SK-N-SH (cell line): ENCODE data around the gene KLF16. TPM values are rescaled to one million over a fixed set of nuclear protein-coding genes. Genes with fewer than 3 reads are reported as not detected.

Source experiments
- CTCF ChIA-PET: fragments of 300-600, 350-600 bp; formaldehyde crosslinking; extraction: SDS; loops from one replicate; lab custom pipeline; 2021; lab: Yijun Ruan, JAX
- POLR2A ChIA-PET: fragments of 350-600 bp; sonication (Branson Sonifier 250); formaldehyde crosslinking; extraction: SDS; loops from one replicate; lab custom pipeline; 2020; ENCODE audit warnings: antibody characterized with exemption, inconsistent platforms; lab: Yijun Ruan, JAX
- DNase-seq: peaks from one replicate; pipeline ENCODE4 v3.0.0; 2012
- H2AFZ ChIP-seq: fragments of 200-600 bp; sonication (generic); 2 replicates; pipeline ENCODE4 v1.8.1; 2016; ENCODE audit warnings: antibody characterized with exemption, mild to moderate bottlenecking, low read depth
- H3F3A ChIP-seq: fragments of 200-600 bp; sonication (generic); replicated peaks from 2 replicates; pipeline ENCODE3; 2016; ENCODE audit warnings: antibody characterized with exemption, mild to moderate bottlenecking; ENCODE audit not compliant: insufficient read depth
- H3K27ac ChIP-seq, 2 experiments: fragments of 200-500 bp in 1 of 2; fragments of 200-600 bp in 1 of 2; sonication (Bioruptor generic) in 1 of 2; sonication (generic), shearing (Covaris generic) in 1 of 2; 2 replicates each; pipeline versions ENCODE4 v1.5.1 to v1.6.1; 2014 to 2016; ENCODE audit warnings: low read depth in 2 of 2, inconsistent platforms in 1 of 2, low read length in 1 of 2, mild to moderate bottlenecking in 1 of 2, mixed read lengths in 1 of 2
- H3K27me3 ChIP-seq: fragments of 200-600 bp; sonication (generic), shearing (Covaris generic); 2 replicates; pipeline ENCODE4 v1.6.1; 2016; ENCODE audit warnings: mixed run types; ENCODE audit not compliant: insufficient read depth
- H3K36me3 ChIP-seq, 2 experiments: fragments of 200-500 bp in 1 of 2; fragments of 200-600 bp in 1 of 2; sonication (Bioruptor generic) in 1 of 2; sonication (generic) in 1 of 2; replicated peaks in 1 of 2; 2 replicates each; pipeline versions ENCODE3 to v1.5.1; 2014 to 2016; ENCODE audit warnings: low read length in 1 of 2, mild to moderate bottlenecking in 1 of 2; ENCODE audit not compliant: insufficient read depth in 2 of 2, control insufficient read depth in 1 of 2
- H3K4me1 ChIP-seq, 2 experiments: fragments of 200-500 bp in 1 of 2; fragments of 200-600 bp in 1 of 2; sonication (Bioruptor generic) in 1 of 2; sonication (generic), shearing (Covaris generic) in 1 of 2; 2 replicates each; pipeline versions ENCODE4 v1.5.1 to v1.6.1; 2014 to 2016; ENCODE audit warnings: low read depth in 1 of 2, low read length in 1 of 2, mixed run types in 1 of 2; ENCODE audit not compliant: insufficient read depth in 2 of 2, control insufficient read depth in 1 of 2
- H3K4me2 ChIP-seq: fragments of 200-600 bp; sonication (generic), shearing (Covaris generic); 2 replicates; pipeline ENCODE4 v1.6.1; 2017; ENCODE audit warnings: mixed run types
- H3K4me3 ChIP-seq, 2 experiments: fragments of 200-500 bp in 1 of 2; fragments of 200-600 bp in 1 of 2; sonication (Bioruptor generic) in 1 of 2; sonication (generic), shearing (Covaris generic) in 1 of 2; 2 replicates each; pipeline versions ENCODE4 v1.5.1 to v1.8.1; 2014 to 2016; ENCODE audit warnings: low read depth in 2 of 2, inconsistent platforms in 1 of 2, low read length in 1 of 2, mild to moderate bottlenecking in 1 of 2, mixed read lengths in 1 of 2, moderate library complexity in 1 of 2
- H3K79me2 ChIP-seq: fragments of 200-600 bp; sonication (generic); 2 replicates; pipeline ENCODE4 v1.8.1; 2017; ENCODE audit warnings: mild to moderate bottlenecking; ENCODE audit not compliant: insufficient read depth
- H3K9ac ChIP-seq: fragments of 200-600 bp; sonication (generic); 2 replicates; pipeline ENCODE4 v1.6.1; 2017; ENCODE audit warnings: mixed run types
- H3K9me2 ChIP-seq: fragments of 200-600 bp; sonication (generic); 2 replicates; pipeline ENCODE4 v1.6.1; 2017; ENCODE audit warnings: mixed run types
- H3K9me3 ChIP-seq: fragments of 200-600 bp; sonication (generic); 2 replicates; pipeline ENCODE4 v1.6.1; 2017; ENCODE audit warnings: mixed run types, mild to moderate bottlenecking, moderate library complexity
- H4K20me1 ChIP-seq: fragments of 200-600 bp; sonication (generic); 2 replicates; pipeline ENCODE4 v1.6.1; 2017; ENCODE audit warnings: mild to moderate bottlenecking, mixed run types; ENCODE audit not compliant: insufficient read depth
- CHD2 ChIP-seq: fragments of 150-350 bp; IDR thresholded peaks from 2 replicates; pipeline ENCODE4 v1.6.1; 2018; ENCODE audit warnings: low read length; ENCODE audit not compliant: partially characterized antibody
- CTCF ChIP-seq: fragments of 200-600 bp; sonication (generic); IDR thresholded peaks from 2 replicates; pipeline ENCODE4 v1.6.1; 2017; ENCODE audit warnings: antibody characterized with exemption, mild to moderate bottlenecking, moderate library complexity
- ELF1 ChIP-seq: IDR thresholded peaks from 2 replicates; pipeline ENCODE4 v1.4.0; 2012
- EP300 ChIP-seq, 2 experiments: IDR thresholded peaks; 2 replicates each; pipeline versions ENCODE4 v1.4.0 to v1.6.1; 2012; ENCODE audit warnings: borderline replicate concordance in 1 of 2, low read depth in 1 of 2, low read length in 1 of 2
- EZH2phosphoT487 ChIP-seq: fragments of 200-600 bp; sonication (generic); IDR thresholded peaks from 2 replicates; pipeline ENCODE4 v1.6.1; 2017; ENCODE audit warnings: low read depth, mixed run types, mild to moderate bottlenecking, antibody characterized with exemption, moderate library complexity, borderline replicate concordance
- FOXJ3 ChIP-seq: sonication (generic); formaldehyde crosslinking; IDR thresholded peaks from 2 replicates; pipeline ENCODE4 v1.5.1; 2020; ENCODE audit warnings: mild to moderate bottlenecking, missing genetic modification reagents
- FOXM1 ChIP-seq: IDR thresholded peaks from 2 replicates; pipeline ENCODE4 v1.4.0; 2012; ENCODE audit warnings: low read depth, mild to moderate bottlenecking
- GATA2 ChIP-seq: sonication (generic); formaldehyde crosslinking; IDR thresholded peaks from 2 replicates; pipeline ENCODE4 v1.5.0; 2020; ENCODE audit warnings: mild to moderate bottlenecking, missing genetic modification reagents
- MEF2A ChIP-seq: IDR thresholded peaks from 2 replicates; pipeline ENCODE4 v1.4.0; 2012; ENCODE audit warnings: low read depth, borderline replicate concordance
- MXI1 ChIP-seq: IDR thresholded peaks from 2 replicates; pipeline ENCODE4 v1.6.1; 2012; ENCODE audit warnings: mild to moderate bottlenecking, low read depth, low read length, improper control_type of control experiment
- NRF1 ChIP-seq: IDR thresholded peaks from 2 replicates; pipeline ENCODE4 v1.6.1; 2012; ENCODE audit warnings: low read depth, mild to moderate bottlenecking, low read length
- POLR2AphosphoS5 ChIP-seq: IDR thresholded peaks from 2 replicates; pipeline ENCODE4 v1.6.1; 2012; ENCODE audit warnings: low read depth, low read length
- RXRA ChIP-seq: IDR thresholded peaks from 2 replicates; pipeline ENCODE4 v1.4.0; 2012; ENCODE audit warnings: low read depth, mild to moderate bottlenecking, borderline replicate concordance
- SMC3 ChIP-seq: IDR thresholded peaks from 2 replicates; pipeline ENCODE4 v1.6.1; 2012; ENCODE audit warnings: low read depth, low read length, improper control_type of control experiment
- USF2 ChIP-seq: fragments of 150-350 bp; IDR thresholded peaks from 2 replicates; pipeline ENCODE4 v1.6.1; 2017; ENCODE audit warnings: antibody characterized with exemption, low read length, low read depth, borderline replicate concordance
- YY1 ChIP-seq: IDR thresholded peaks from 2 replicates; pipeline ENCODE4 v1.4.0; 2012; ENCODE audit warnings: low read depth, mild to moderate bottlenecking
- WGBS: methylation state at CpG from one replicate; pipeline ENCODE4 v1.1.6; 2017; ENCODE audit warnings: low lambda C conversion rate; 5-methylcytosine and 5-hydroxymethylcytosine counted together
- polyA plus RNA-seq, 3 experiments: library from polyadenylated mRNA; depleted of rRNA; stranded (reverse); fragments of >200 nt; gene quantifications; 2 replicates each; pipeline ENCODE4 v1.2.3, GENCODE V29; 2012
- TF ChIP-seq, protein P1 (sequence below): IDR thresholded peaks from 2 replicates; pipeline ENCODE4 v1.4.0; 2012; ENCODE audit warnings: low read depth, borderline replicate concordance

Gene KLF16
- polyA plus RNA-seq, 1 of the 3 experiments (the other 2 are of a cell fraction): 16.1 TPM

DNA sequence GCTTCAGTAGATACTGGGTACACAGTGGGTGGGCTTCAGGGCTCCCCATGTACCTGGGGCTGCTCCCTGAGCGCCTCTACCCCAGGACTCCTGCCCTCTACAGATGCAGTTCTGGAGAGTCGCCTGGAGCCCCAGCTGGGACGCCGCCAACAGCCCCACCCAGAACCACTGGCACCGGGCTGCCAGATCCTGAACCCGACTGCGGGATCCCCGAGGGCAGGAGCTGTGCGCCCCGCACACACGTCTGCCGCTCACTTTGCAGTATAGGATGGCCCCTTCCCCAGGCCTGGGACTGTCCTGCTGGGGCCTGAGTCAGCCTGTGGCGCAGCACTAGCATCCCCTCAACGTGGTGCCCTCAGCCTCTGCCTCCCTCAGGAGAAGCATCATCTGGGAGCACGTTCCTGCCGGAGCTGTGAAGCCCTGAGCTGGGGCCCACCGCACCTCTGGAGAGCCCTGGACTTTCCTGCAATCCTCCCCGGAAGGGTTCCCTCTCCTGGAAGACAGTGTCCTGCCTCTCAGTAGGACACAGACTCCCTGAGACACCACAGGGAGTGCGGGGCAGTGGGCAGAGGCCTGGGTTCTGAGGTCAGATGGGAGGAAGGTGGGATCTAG lies 18.8 kb downstream of the KLF16 start:
- ChIA-PET CTCF (interaction anchor here (0.6 to 15.0 kb wide), 3 partner anchors 7 to 17 kb away, joined by 3 to 188 read pairs (median 42); no protein-coding TSS in a partner anchor), POLR2A (no interaction called here)
- Histone ChIP-seq H3K9me3 (no peaks in the 10 kb centered on the region), H4K20me1 (peaks cover 87% of the 10 kb centered on the region), H2AFZ (no peak overlapping the region), H3F3A (peaks cover 10% of the 10 kb centered on the region), H3K27ac (no peak overlapping the region), H3K27me3 (no peaks in the 10 kb centered on the region), H3K4me2 (no peak overlapping the region), H3K4me3 (no peak overlapping the region), H3K9me2 (no peaks in the 10 kb centered on the region), H3K36me3 (peaks cover 5 to 7% of the 10 kb centered on the region in 2 experiments), H3K4me1 (peaks cover 7 to 18% of the 10 kb centered on the region in 2 experiments; a peak in 1 of 4 replicates), H3K79me2 (peaks cover 90% of the 10 kb centered on the region), H3K9ac (no peak overlapping the region)
- TF ChIP-seq POLR2AphosphoS5: no peak
- no peak for TF ChIP-seq CHD2
- no peak for TF ChIP-seq FOXM1
- no peak for TF ChIP-seq RXRA
- no peak for TF ChIP-seq EP300 (IDR thresholded peaks at IDR 0.05; ENCODE audit: borderline replicate concordance in 1 of 2, low read depth in 1 of 2, low read length in 1 of 2)
- TF ChIP-seq MXI1: no peak
- TF ChIP-seq, protein P1, sequence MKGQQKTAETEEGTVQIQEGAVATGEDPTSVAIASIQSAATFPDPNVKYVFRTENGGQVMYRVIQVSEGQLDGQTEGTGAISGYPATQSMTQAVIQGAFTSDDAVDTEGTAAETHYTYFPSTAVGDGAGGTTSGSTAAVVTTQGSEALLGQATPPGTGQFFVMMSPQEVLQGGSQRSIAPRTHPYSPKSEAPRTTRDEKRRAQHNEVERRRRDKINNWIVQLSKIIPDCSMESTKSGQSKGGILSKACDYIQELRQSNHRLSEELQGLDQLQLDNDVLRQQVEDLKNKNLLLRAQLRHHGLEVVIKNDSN: no peak
- no peak for TF ChIP-seq EZH2phosphoT487
- no peak for TF ChIP-seq FOXJ3 (CRISPR knock-in tag)
- TF ChIP-seq GATA2 (CRISPR knock-in tag): no peak
- no peak for TF ChIP-seq SMC3
- no peak for TF ChIP-seq USF2
- no peak for TF ChIP-seq CTCF
- TF ChIP-seq YY1: no peak
- no peak for TF ChIP-seq MEF2A
- no peak for TF ChIP-seq NRF1
- no peak for TF ChIP-seq ELF1
- DNase-seq: no peak
- WGBS: 95% methylated on average over 4 of the region's 19 CpGs
